Stimulated activated effector memory CD8-positive, alpha-beta T cell treated with anti-CD3 and anti-CD28 coated beads, Interleukin-12 subunit alpha, Interleukin-12 subunit beta, amount 100 ng/mL, for 72 hours (primary cell): ENCODE results near the gene SLC37A1.
"Not testable (repeated sequence)": the region's sequence is repeated elsewhere in the genome, so short reads cannot be mapped to it uniquely, and the experiment has no call there.

Experiments
- ATAC-seq: fragments of 150-1000 bp; cut with Tn5 transposase; 2 replicates; pipeline ENCODE4 v1.10.0; 2021
- DNase-seq, 2 donors: peaks; one replicate each; pipeline ENCODE4 v3.0.0; 2021 to 2022; ENCODE audit warnings: low spot score in 2 of 2
- H3K27ac Mint-ChIP-seq: one replicate; pipeline ENCODE4 v1.8.0; 2022; ENCODE audit warnings: mild to moderate bottlenecking, mixed read lengths
- H3K36me3 Mint-ChIP-seq: one replicate; pipeline ENCODE4 v1.8.0; 2022; ENCODE audit warnings: mild to moderate bottlenecking, mixed read lengths
- H3K4me1 Mint-ChIP-seq: one replicate; pipeline ENCODE4 v1.8.0; 2022; ENCODE audit warnings: mixed read lengths
- H3K4me3 Mint-ChIP-seq: one replicate; pipeline ENCODE4 v1.8.0; 2022; ENCODE audit warnings: mild to moderate bottlenecking, mixed read lengths
- H3K9me3 Mint-ChIP-seq: one replicate; pipeline ENCODE4 v1.8.0; 2022; ENCODE audit warnings: mixed read lengths

SLC37A1 gene

DNA sequence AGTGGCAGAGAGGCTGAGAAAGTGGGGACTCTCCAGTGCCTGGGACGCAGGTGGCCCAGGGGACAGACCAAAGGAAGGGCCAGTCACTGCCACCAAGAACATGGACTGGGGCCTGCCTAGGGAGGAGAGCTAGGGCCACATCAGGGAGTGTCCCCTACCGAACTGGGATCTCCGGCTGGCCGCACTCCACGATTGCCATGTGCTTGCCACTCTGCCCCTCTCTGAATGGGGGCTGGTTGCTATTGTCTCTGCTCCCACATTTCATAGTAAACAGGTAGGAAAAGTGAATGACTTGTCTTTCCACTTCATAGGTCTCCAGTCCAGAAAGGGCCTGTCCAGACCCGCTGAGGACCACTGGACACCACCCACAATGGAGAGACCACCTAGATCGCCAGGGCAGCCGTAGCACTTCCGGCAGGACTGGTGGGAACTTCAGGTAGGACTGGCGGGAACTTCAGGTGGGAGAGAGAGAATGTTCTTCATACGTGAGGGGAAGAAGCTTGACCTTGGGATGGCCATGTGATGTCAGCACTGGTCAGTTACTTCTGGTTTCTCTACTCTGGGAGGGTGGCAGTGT lies 84.6 kb downstream of the SLC37A1 start:
- Mint-ChIP-seq H3K36me3 (peaks cover 4% of the 10 kb centered on the region), H3K27ac (peak overlapping the region; percentile 32), H3K4me1 (no peaks in the 10 kb centered on the region), H3K4me3 (no peak overlapping the region), H3K9me3 (no peaks in the 10 kb centered on the region)
- ATAC-seq (no peak), DNase-seq (no peak)

DNA sequence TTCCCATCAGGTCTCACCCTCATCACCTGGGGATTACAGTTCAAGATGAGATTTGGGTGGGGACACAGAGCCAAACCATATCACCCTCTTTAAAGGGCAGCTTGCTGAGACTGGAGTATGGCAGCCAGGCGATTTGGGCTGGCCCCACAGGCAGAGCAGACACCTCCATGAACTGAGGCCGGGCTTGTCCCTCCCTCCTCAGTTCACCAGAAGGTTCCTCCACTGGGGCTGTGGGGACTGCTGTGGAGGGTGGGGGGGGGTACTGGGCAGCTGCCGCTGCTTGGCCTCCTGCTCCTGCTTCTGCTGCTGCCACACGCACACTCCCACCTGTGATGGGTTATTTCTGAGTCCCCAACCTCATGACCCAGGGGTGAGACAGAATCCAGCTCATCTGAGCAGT lies 85.8 kb downstream of the SLC37A1 start:
- H3K36me3 Mint-ChIP-seq: peaks cover 4% of the 10 kb centered on the region
- peaks cover 6% of the 10 kb centered on the region for H3K9me3 Mint-ChIP-seq
- H3K4me3 Mint-ChIP-seq: no peak overlapping the region
- H3K4me1 Mint-ChIP-seq: no peaks in the 10 kb centered on the region
- no peak for DNase-seq
- no peak for ATAC-seq
- H3K27ac Mint-ChIP-seq: no peak overlapping the region

DNA sequence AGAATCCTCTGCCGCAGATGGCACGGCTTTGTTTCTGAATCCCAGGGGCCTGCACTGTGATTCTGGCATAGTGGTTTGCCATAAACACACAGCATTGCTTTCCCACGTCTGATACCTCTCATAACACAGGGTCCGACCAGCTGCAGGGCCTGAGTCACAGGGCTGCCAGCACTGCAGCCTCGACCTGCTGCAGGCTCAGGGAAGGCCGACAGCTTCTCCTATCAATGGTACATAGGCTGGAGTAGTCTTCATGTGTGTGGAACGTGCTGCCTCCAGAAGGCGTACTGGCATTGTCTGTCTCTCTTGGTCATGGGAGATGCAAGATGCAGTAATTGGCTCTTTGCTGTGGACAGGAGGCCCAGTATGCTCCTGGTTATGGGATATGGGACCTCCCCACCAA lies 86.3 kb downstream of the SLC37A1 start:
- no peak overlapping the region for H3K4me3 Mint-ChIP-seq
- DNase-seq: no peak

DNA sequence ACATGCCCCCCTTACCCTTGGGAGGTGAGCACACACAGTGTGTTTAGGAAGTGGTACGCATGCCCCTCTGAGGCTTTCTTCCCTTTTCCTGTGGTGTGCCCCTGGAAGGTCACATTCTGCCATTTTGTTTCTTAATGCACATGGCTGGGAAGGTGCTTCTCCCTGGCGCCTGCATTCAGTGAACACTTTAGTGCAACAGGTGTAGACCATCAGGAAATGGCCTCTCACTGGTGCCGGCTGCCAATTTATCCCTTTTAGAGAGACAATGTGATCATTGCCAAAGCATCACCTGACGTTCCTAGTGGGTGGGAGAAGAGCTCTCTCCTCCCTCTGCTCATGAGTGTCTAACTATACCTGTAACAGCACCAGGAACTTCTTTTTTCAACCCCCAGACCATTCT lies 88.0 kb downstream of the SLC37A1 start:
- Mint-ChIP-seq H3K9me3 (peaks cover 10% of the 10 kb centered on the region), H3K4me1 (no peaks in the 10 kb centered on the region), H3K27ac (no peak overlapping the region), H3K36me3 (peaks cover 4% of the 10 kb centered on the region), H3K4me3 (no peak overlapping the region)
- no peak for DNase-seq
- no peak for ATAC-seq

More for the DNA sequence above, 86.3 kb downstream of the SLC37A1 start:
- no peaks in the 10 kb centered on the region for H3K4me1 Mint-ChIP-seq
- peaks cover 4% of the 10 kb centered on the region for H3K36me3 Mint-ChIP-seq
- ATAC-seq: no peak
- peaks cover 6% of the 10 kb centered on the region for H3K9me3 Mint-ChIP-seq
- H3K27ac Mint-ChIP-seq: no peak overlapping the region

DNA sequence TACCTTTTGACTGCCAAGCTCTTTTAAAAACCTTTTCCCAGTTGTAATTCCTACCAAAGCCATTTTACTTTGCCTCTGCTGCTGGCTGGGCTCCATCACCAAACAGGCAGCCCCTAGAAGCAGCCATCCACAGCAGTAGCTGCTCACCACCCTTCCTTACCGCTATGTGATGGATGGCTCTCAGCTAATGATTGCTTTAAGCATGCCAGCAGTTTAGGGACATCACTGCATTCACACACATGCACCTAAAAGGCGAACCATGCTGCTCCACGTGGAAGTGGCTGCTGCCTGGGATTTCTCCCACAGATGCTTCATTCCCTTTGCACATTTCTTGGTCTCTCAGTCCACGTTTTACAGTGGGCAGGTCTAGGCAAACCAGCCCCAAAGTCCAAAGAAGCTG lies 93.5 kb downstream of the SLC37A1 start:
- peaks cover 13% of the 10 kb centered on the region for H3K4me1 Mint-ChIP-seq
- ATAC-seq: no peak

DNA sequence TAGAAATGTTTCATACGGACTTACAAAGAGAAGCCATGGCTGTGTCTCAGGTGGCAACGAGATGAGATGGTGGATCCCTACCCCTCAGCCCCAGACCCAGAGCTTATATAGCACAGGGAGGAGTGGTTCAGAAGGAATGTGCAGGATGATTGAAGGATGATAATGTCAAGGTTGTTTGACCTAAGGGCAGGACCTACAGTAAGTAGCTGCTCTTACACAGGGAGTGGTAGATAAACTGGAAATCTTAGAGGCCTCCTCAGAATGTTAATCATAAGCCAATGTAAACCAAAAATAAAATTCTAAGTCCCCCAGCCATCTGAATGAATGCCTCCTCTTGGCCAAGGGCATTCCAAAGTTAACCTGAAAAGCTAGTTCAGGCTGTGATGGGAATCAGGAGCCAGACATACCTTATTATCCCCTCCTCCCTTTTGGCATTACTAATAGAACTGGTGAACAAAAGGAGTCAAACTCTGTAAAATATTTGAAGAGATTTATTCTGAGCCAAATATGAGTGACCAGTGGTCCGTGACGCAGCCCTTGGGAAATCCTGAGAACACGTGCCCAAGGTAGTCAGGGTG lies 94.0 kb downstream of the SLC37A1 start:
- H3K4me3 Mint-ChIP-seq: no peak overlapping the region
- H3K4me1 Mint-ChIP-seq: peaks cover 13% of the 10 kb centered on the region
- peaks cover 10% of the 10 kb centered on the region for H3K9me3 Mint-ChIP-seq
- DNase-seq (no peak), ATAC-seq (no peak)
- H3K36me3 Mint-ChIP-seq: no peaks in the 10 kb centered on the region
- H3K27ac Mint-ChIP-seq: no peak overlapping the region

More for the DNA sequence above, 93.5 kb downstream of the SLC37A1 start:
- Mint-ChIP-seq H3K36me3 (no peaks in the 10 kb centered on the region), H3K4me3 (no peak overlapping the region), H3K27ac (no peak overlapping the region), H3K9me3 (peaks cover 10% of the 10 kb centered on the region)
- no peak for DNase-seq

DNA sequence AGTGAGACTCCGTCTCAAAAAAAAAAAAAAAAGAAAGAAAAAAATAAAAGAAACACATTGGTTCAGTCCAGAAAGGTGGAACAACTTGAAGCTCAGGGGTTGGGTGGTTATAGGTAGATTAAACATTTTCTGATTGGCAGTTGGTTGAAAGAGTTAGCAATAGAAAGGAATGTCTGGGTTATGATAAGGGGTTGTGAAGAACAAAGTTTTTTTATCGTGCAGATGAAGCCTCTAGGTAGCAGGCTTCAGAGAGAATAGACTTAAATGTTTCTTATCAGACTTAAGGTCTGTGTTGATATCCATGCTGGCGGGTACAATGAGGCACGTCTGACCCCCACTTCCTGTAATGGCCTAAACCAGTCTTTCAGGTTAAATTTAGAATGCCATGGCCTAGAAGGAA lies 94.8 kb downstream of the SLC37A1 start:
- Mint-ChIP-seq H3K36me3 (no peaks in the 10 kb centered on the region), H3K4me3 (no peak overlapping the region), H3K9me3 (peaks cover 10% of the 10 kb centered on the region), H3K27ac (no peak overlapping the region), H3K4me1 (peaks cover 15% of the 10 kb centered on the region)
- DNase-seq (no peak), ATAC-seq (no peak)

DNA sequence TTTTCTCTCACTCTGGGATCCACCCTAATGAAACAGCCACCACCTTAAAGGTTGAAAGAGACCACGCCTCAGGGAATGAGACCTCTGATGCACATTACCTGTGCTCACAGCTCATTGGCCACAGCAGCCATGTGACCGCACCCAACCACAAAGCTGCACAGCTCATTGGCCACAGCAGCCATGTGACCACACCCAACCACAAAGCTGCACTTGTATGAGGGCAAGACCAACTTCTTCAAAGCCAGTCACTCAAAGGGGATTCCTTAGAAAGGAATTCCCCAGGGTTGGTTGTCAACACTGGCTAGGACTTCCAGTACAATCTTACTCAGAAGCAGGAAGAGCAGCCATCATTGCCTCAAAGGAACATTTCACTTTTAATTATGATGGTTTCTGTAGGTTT lies 96.2 kb downstream of the SLC37A1 start:
- Mint-ChIP-seq H3K4me1 (peaks cover 19% of the 10 kb centered on the region), H3K36me3 (no peaks in the 10 kb centered on the region), H3K4me3 (no peak overlapping the region), H3K9me3 (peaks cover 4% of the 10 kb centered on the region), H3K27ac (no peak overlapping the region)
- peak in 1 of 2 donors; percentile 59 for DNase-seq
- peak; percentile 86 for ATAC-seq

DNA sequence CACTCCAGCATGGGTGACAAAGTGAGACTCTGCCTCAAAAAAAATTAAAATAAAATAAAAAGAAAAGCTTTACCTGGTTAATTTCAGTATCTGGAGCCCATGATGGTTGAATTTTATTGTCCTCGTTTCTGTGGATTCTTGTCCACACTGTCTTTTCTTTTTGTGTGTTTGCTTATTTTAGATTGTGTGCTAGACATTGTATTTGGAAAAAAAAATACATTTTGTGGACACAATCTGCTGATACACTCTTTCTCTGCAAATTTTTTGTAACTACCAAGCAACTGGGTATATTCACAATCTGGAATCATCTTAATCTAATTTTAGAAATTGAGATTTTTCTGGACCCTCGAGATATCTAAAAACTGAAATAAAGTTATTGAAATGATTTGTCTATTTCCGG lies 98.2 kb downstream of the SLC37A1 start:
- Mint-ChIP-seq H3K27ac (no peak overlapping the region), H3K36me3 (no peaks in the 10 kb centered on the region), H3K4me1 (peaks cover 19% of the 10 kb centered on the region), H3K9me3 (no peaks in the 10 kb centered on the region), H3K4me3 (no peak overlapping the region)
- ATAC-seq: no peak
- DNase-seq: no peak

DNA sequence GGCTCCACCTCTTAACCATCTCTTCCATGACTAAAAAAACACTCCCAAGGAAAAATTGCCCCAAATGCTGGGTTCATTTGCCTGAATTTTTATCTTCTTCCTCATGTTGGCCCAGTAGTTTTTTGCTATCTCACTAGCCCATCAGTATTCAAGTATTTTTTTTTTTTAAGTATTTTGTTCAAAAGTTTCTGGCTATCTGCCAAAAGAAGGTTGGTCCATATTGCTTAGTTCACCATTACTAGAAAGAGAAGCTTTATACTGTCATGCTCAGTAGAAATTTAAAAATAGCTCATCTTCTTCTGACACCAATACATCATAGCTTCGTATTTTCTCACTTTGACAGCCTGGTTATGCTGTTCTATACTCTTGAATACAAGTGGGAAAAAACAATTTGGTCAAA lies 98.7 kb downstream of the SLC37A1 start:
- Mint-ChIP-seq H3K9me3 (no peaks in the 10 kb centered on the region), H3K4me1 (peaks cover 19% of the 10 kb centered on the region), H3K4me3 (no peak overlapping the region), H3K36me3 (no peaks in the 10 kb centered on the region), H3K27ac (no peak overlapping the region)
- ATAC-seq (no peak), DNase-seq (no peak)

DNA sequence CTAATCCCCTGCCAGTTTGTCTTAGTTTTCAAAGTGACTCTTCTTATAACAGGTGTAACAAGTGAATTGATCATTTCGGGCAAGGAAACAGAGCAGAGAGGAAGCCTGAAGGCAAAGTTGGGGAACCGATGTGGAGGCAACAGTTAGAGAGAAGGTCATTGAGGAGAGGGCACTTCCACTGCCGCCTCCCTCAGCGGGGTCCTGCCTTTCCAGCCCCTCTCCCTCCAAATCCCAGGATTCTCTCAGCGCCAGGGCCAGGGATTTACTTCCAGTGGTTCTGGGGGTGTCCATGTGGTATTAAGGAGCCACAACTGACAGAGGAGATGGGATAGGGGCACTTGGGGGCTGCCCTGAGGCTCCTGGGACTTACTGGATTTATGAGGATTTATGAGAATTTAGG lies 100.1 kb downstream of the SLC37A1 start:
- DNase-seq (no peak), ATAC-seq (no peak)
- peak overlapping the region; percentile 44 for H3K27ac Mint-ChIP-seq
- no peak overlapping the region for H3K4me3 Mint-ChIP-seq
- no peaks in the 10 kb centered on the region for H3K36me3 Mint-ChIP-seq
- H3K4me1 Mint-ChIP-seq: peaks cover 19% of the 10 kb centered on the region
- no peaks in the 10 kb centered on the region for H3K9me3 Mint-ChIP-seq

DNA sequence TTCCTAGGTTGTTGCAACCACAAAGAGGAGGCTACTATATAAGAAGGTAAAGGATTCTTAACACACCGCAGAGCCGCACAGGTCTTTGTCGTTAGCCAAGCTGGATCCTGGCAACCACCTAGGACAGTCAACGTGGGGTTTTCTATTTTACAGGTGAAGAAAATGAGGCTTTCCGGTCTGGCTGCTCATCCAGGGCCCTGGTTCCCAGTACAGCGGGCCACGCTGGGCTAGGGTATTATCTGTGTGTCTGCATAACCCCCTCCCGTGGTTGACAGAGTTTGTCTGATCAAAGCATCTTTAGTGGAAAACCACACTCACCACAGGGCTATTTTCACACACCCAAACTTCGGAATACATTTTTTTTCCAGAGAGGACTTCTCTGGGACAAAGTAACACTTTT lies 100.7 kb downstream of the SLC37A1 start:
- DNase-seq (peak; percentile 17 to 55), ATAC-seq (peak; percentile 62)
- Mint-ChIP-seq H3K4me3 (no peak overlapping the region), H3K36me3 (no peaks in the 10 kb centered on the region), H3K9me3 (no peaks in the 10 kb centered on the region), H3K4me1 (peaks cover 16% of the 10 kb centered on the region), H3K27ac (no peak overlapping the region)

DNA sequence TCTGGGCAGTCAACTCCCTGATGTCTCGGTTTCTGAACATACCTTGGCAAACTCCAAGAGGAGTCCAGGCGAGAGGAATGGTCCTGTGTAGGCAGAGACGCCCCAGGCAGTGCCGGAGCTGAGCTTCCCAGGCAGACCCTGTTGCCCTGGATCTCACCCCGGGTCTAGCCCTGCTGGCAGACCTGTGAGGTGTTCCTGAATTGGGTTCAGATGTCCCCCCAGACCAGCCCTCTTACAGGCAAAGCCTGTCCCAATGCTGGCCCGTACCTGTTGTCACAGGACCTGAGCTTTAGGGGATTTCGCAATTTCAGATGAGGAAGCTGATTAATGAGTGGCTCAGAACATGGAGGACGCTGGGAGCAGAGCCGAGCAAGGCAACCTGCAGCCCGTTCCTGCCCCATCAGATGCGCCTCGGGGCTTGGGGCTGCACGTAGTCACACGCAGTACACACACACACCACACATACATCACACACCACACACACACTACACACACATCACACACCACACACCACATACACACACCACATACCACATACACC lies 101.2 kb downstream of the SLC37A1 start:
- Mint-ChIP-seq H3K9me3 (no peaks in the 10 kb centered on the region), H3K4me1 (peaks cover 12% of the 10 kb centered on the region), H3K4me3 (no peak overlapping the region), H3K36me3 (no peaks in the 10 kb centered on the region), H3K27ac (no peak overlapping the region)
- ATAC-seq (peak; percentile 90), DNase-seq (peak; percentile 28 to 72)

DNA sequence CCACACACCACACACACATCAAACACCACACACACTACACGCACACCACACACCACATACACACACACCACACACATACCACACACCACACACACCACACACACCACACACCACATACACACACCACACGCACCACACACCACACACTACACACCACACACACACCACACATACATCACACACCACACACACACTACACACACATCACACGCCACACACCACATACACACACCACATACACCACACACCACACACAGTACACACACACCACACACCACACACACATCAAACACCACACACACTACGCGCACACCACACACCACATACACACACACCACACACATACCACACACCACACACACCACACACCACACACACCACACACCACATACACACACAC lies 101.7 kb downstream of the SLC37A1 start:
- H3K4me1 Mint-ChIP-seq, H3K36me3 Mint-ChIP-seq, H3K4me3 Mint-ChIP-seq, ATAC-seq, DNase-seq, H3K27ac Mint-ChIP-seq, H3K9me3 Mint-ChIP-seq: not testable (repeated sequence)

DNA sequence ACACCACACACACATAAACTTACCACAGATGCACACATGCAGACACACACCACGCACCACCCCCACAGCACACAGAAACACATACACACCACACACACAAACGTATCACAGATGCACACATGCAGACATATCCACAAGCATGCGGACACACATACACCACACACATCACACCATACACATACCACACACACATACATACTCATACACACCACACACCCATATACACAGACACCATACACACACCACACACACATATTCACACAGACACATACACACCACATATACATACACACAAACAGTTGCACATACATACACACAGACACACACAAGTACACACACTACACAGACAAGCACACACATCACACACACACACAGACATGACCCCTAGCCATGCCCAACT lies 102.3 kb downstream of the SLC37A1 start:
- Mint-ChIP-seq H3K4me3 (no peak overlapping the region), H3K9me3 (no peaks in the 10 kb centered on the region), H3K4me1 (peaks cover 6% of the 10 kb centered on the region), H3K36me3 (no peaks in the 10 kb centered on the region), H3K27ac (no peak overlapping the region)
- DNase-seq (no peak), ATAC-seq (no peak)

DNA sequence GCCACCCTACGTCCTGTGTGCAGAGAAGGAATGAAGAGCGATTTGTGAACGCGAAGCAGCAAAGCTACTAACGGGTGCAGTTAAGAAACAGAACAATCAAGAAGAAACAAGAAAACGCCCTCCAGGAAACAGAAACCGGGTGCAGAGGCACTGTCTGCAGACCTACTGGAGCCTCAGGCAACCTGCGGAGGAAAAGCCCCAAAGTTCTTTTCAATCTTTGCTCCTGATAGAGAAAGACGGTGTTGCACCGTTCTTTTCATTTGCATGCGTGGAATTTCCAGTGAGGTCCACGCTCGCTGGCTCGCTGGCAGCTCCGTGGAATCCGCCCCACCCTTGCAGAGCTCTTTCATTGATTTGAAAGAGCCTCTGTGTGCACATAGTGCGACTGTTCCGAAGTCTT lies 102.8 kb downstream of the SLC37A1 start:
- no peak for DNase-seq
- no peaks in the 10 kb centered on the region for H3K9me3 Mint-ChIP-seq
- H3K27ac Mint-ChIP-seq: no peak overlapping the region
- peaks cover 6% of the 10 kb centered on the region for H3K4me1 Mint-ChIP-seq
- no peak overlapping the region for H3K4me3 Mint-ChIP-seq
- H3K36me3 Mint-ChIP-seq: no peaks in the 10 kb centered on the region
- ATAC-seq: no peak
